ENCODE measurements around the gene UGP2. TPM values are rescaled to one million over a fixed set of nuclear protein-coding genes. Genes with fewer than 3 reads are reported as not detected.

Gene UGP2
- total and polyA plus RNA-seq, 2 of the 4 experiments (the other 2 are of a cell fraction): 45.0 to 58.8 TPM

GRCh38 chr2:63902149-63902548, 60.5 kb downstream of the UGP2 start:
- Histone ChIP-seq H4K5ac (ENCODE audit: low read depth, low read length) (no peak overlapping the region), H3K9me3 (ENCODE audit: control insufficient read depth, insufficient read depth, low read length) (peaks cover 6% of the 10 kb centered on the region), H3K4ac (ENCODE audit: low read depth, low read length) (no peak overlapping the region), H4K91ac (ENCODE audit: insufficient read depth, low read depth, low read length) (no peak overlapping the region), H3K27ac (ENCODE audit: insufficient read depth, low read length) (no peak overlapping the region), H2BK15ac (ENCODE audit: low read depth, low read length) (no peak overlapping the region), H3K27me3 (ENCODE audit: control insufficient read depth, insufficient read depth, low read length) (no peaks in the 10 kb centered on the region), H3K79me1 (ENCODE audit: low read depth in 1 of 2, low read length in 2 of 2) (peaks cover 10 to 11% of the 10 kb centered on the region in 2 experiments; a peak in 3 of 4 replicates), H4K20me1 (ENCODE audit: insufficient read depth, low read length) (no peaks in the 10 kb centered on the region), H3K4me2 (ENCODE audit: low read depth, low read length) (no peak overlapping the region), H2AFZ (replicated peaks; ENCODE audit: low read length, poor library complexity) (no peak overlapping the region), H3K9me1 (ENCODE audit: insufficient read depth, low read length) (no peaks in the 10 kb centered on the region), H3K9ac (ENCODE audit: low read depth, low read length) (no peak overlapping the region), H2AK5ac (ENCODE audit: low read depth, low read length) (no peak overlapping the region), H2BK120ac (ENCODE audit: low read depth, low read length) (no peak overlapping the region), H3K4me3 (ENCODE audit: insufficient read depth, low read depth, low read length) (no peak overlapping the region), H2BK5ac (ENCODE audit: low read depth, low read length, poor library complexity, severe bottlenecking) (no peak overlapping the region), H3K18ac (ENCODE audit: low read depth, low read length) (no peak overlapping the region), H3K36me3 (ENCODE audit: control insufficient read depth, insufficient read depth, low read length) (peaks cover 8% of the 10 kb centered on the region; the same call in 1 of the 2 replicates), H4K8ac (ENCODE audit: low read depth in 2 of 2, low read length in 2 of 2) (no peak overlapping the region), H3K4me1 (ENCODE audit: control insufficient read depth, insufficient read depth, low read length) (no peaks in the 10 kb centered on the region; the same call in 1 of the 2 replicates), H2BK20ac (ENCODE audit: low read depth, low read length) (no peak overlapping the region), H2AK9ac (replicated peaks; ENCODE audit: low read depth, low read length, poor library complexity) (no peak overlapping the region), H3K14ac (replicated peaks; ENCODE audit: low read depth, low read length) (no peak overlapping the region), H3K56ac (ENCODE audit: extremely low read depth, insufficient read depth, low read length) (no peak overlapping the region), H3K23ac (ENCODE audit: low read depth, low read length) (no peak overlapping the region)
- CTCF ChIA-PET: no interaction called here
- DNase-seq (no peak), ATAC-seq (ENCODE audit: low read depth) (no peak)
- intact Hi-C loops (cut with micrococcal nuclease): no loop called here
- BruUV-seq (replicated peaks): no TSS peak
- no peak for TF ChIP-seq CTCF (conservative IDR thresholded peaks at IDR 0.05; ENCODE audit: low read depth, low read length)
- no peak for TF ChIP-seq FOS (IDR thresholded peaks at IDR 0.05; ENCODE audit: low read depth, low read length)
- no peak for TF ChIP-seq POLR2A (IDR thresholded peaks at IDR 0.05; ENCODE audit: low read depth, low read length)
- TF ChIP-seq MAFK (IDR thresholded peaks at IDR 0.05; ENCODE audit: low read depth, low read length): no peak
- TF ChIP-seq, protein P1, sequence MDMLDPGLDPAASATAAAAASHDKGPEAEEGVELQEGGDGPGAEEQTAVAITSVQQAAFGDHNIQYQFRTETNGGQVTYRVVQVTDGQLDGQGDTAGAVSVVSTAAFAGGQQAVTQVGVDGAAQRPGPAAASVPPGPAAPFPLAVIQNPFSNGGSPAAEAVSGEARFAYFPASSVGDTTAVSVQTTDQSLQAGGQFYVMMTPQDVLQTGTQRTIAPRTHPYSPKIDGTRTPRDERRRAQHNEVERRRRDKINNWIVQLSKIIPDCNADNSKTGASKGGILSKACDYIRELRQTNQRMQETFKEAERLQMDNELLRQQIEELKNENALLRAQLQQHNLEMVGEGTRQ (IDR thresholded peaks at IDR 0.05; ENCODE audit: low read depth, low read length): no peak
- no peak for TF ChIP-seq CEBPB (IDR thresholded peaks at IDR 0.05; ENCODE audit: low read depth, low read length)
- no peak for TF ChIP-seq BHLHE40 (IDR thresholded peaks at IDR 0.05; ENCODE audit: low read depth, low read length)
- no peak for TF ChIP-seq MXI1 (IDR thresholded peaks at IDR 0.05; ENCODE audit: borderline replicate concordance, low read depth, low read length)
- TF ChIP-seq, protein P2, sequence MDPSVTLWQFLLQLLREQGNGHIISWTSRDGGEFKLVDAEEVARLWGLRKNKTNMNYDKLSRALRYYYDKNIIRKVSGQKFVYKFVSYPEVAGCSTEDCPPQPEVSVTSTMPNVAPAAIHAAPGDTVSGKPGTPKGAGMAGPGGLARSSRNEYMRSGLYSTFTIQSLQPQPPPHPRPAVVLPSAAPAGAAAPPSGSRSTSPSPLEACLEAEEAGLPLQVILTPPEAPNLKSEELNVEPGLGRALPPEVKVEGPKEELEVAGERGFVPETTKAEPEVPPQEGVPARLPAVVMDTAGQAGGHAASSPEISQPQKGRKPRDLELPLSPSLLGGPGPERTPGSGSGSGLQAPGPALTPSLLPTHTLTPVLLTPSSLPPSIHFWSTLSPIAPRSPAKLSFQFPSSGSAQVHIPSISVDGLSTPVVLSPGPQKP (IDR thresholded peaks at IDR 0.05; ENCODE audit: borderline replicate concordance, low read depth, low read length): no peak
- no peak for TF ChIP-seq RFX5 (IDR thresholded peaks at IDR 0.05; ENCODE audit: low read depth, low read length)
- TF ChIP-seq SMC3 (IDR thresholded peaks at IDR 0.05; ENCODE audit: low read depth, low read length): no peak
- TF ChIP-seq NFE2L2 (IDR thresholded peaks at IDR 0.05; ENCODE audit: low read depth, low read length): no peak
- no peak for TF ChIP-seq CHD1 (IDR thresholded peaks at IDR 0.05; ENCODE audit: low read depth, low read length)
- no peak for TF ChIP-seq RCOR1 (IDR thresholded peaks at IDR 0.05; ENCODE audit: insufficient replicate concordance, low read length)
- no peak for TF ChIP-seq RAD21 (IDR thresholded peaks at IDR 0.05; ENCODE audit: low read length)
- no peak for TF ChIP-seq MAZ (IDR thresholded peaks at IDR 0.05; ENCODE audit: borderline replicate concordance, low read depth, low read length)
- in situ Hi-C loops (cut with MboI; ENCODE audit: low sequenced_read_pairs): no loop called here
- dilution Hi-C loops (cut with HindIII; ENCODE audit: low sequenced_read_pairs, unreplicated experiment): no loop called here
- POLR2A ChIA-PET (ENCODE audit: unreplicated experiment): no interaction called here
